KOPT-K1 (cell line): ENCODE measurements around the gene XPO4.

ENCODE experiments used
- H3K27ac ChIP-seq: fragments of 200-600 bp; sonication (generic); 2 replicates; pipeline ENCODE4 v1.5.1; 2016; ENCODE audit warnings: antibody characterized with exemption, mild to moderate bottlenecking, low read depth, low read length; ENCODE audit not compliant: poor library complexity, severe bottlenecking
- H3K36me3 ChIP-seq: fragments of 200-600 bp; sonication (generic); 2 replicates; pipeline ENCODE4 v1.5.1; 2017; ENCODE audit warnings: antibody characterized with exemption, mild to moderate bottlenecking, low read length, moderate library complexity; ENCODE audit not compliant: insufficient read depth
- H3K9me3 ChIP-seq: fragments of 200-600 bp; sonication (generic); 2 replicates; pipeline ENCODE4 v1.5.1; 2017; ENCODE audit warnings: antibody characterized with exemption, low read length, mild to moderate bottlenecking; ENCODE audit not compliant: insufficient read depth, poor library complexity, severe bottlenecking

Gene XPO4

GRCh38 chr13:20799726-20800416, 102.7 kb downstream of the XPO4 start:
- Histone ChIP-seq H3K27ac (no peak overlapping the region), H3K36me3 (peaks cover 80% of the 10 kb centered on the region), H3K9me3 (no peaks in the 10 kb centered on the region)

- H3K36me3 ChIP-seq: peaks cover 90% of the 10 kb centered on the region
- H3K9me3 ChIP-seq: no peaks in the 10 kb centered on the region
- H3K27ac ChIP-seq: no peak overlapping the region
Measured at GRCh38 chr13:20798027-20798426, 104.5 kb downstream of the XPO4 start.

- Histone ChIP-seq H3K9me3 (no peaks in the 10 kb centered on the region), H3K27ac (no peak overlapping the region), H3K36me3 (peaks cover 90% of the 10 kb centered on the region)
Measured at GRCh38 chr13:20796791-20797508, 105.6 kb downstream of the XPO4 start.

- Histone ChIP-seq H3K9me3 (no peaks in the 10 kb centered on the region), H3K27ac (no peak overlapping the region), H3K36me3 (peaks cover 90% of the 10 kb centered on the region)
Measured at GRCh38 chr13:20789665-20790064, 112.9 kb downstream of the XPO4 start.

GRCh38 chr13:20788312-20788711, 114.2 kb downstream of the XPO4 start:
- H3K36me3 ChIP-seq: peaks cover 90% of the 10 kb centered on the region
- no peaks in the 10 kb centered on the region for H3K9me3 ChIP-seq
- no peak overlapping the region for H3K27ac ChIP-seq

- H3K36me3 ChIP-seq: peaks cover 95% of the 10 kb centered on the region
- no peak overlapping the region for H3K27ac ChIP-seq
- H3K9me3 ChIP-seq: no peaks in the 10 kb centered on the region
Measured at GRCh38 chr13:20787180-20787579, 115.4 kb downstream of the XPO4 start.

- no peak overlapping the region for H3K27ac ChIP-seq
- H3K36me3 ChIP-seq: peaks cover 85% of the 10 kb centered on the region
- no peaks in the 10 kb centered on the region for H3K9me3 ChIP-seq
Measured at GRCh38 chr13:20782116-20782708, 120.3 kb downstream of the XPO4 start.

- Histone ChIP-seq H3K36me3 (peaks cover 67% of the 10 kb centered on the region), H3K9me3 (no peaks in the 10 kb centered on the region), H3K27ac (no peak overlapping the region)
Measured at GRCh38 chr13:20780317-20780716, 122.2 kb downstream of the XPO4 start.

- H3K27ac ChIP-seq: no peak overlapping the region
- H3K36me3 ChIP-seq: peaks cover 58% of the 10 kb centered on the region
- H3K9me3 ChIP-seq: no peaks in the 10 kb centered on the region
Measured at GRCh38 chr13:20779405-20779804, 123.1 kb downstream of the XPO4 start.

GRCh38 chr13:20778311-20778710, 124.2 kb downstream of the XPO4 start:
- no peaks in the 10 kb centered on the region for H3K9me3 ChIP-seq
- no peak overlapping the region for H3K27ac ChIP-seq
- H3K36me3 ChIP-seq: peaks cover 47% of the 10 kb centered on the region

GRCh38 chr13:20776751-20777150, 125.8 kb downstream of the XPO4 start:
- no peaks in the 10 kb centered on the region for H3K9me3 ChIP-seq
- no peak overlapping the region for H3K27ac ChIP-seq
- H3K36me3 ChIP-seq: peaks cover 31% of the 10 kb centered on the region

- H3K27ac ChIP-seq: no peak overlapping the region
- H3K36me3 ChIP-seq: peaks cover 31% of the 10 kb centered on the region
- H3K9me3 ChIP-seq: peaks cover 2% of the 10 kb centered on the region
Measured at GRCh38 chr13:20775961-20776360, 126.6 kb downstream of the XPO4 start.

GRCh38 chr13:20774746-20775145, 127.8 kb downstream of the XPO4 start:
- Histone ChIP-seq H3K36me3 (peaks cover 37% of the 10 kb centered on the region), H3K27ac (no peak overlapping the region), H3K9me3 (peaks cover 15% of the 10 kb centered on the region)

- Histone ChIP-seq H3K9me3 (peaks cover 28% of the 10 kb centered on the region), H3K36me3 (peaks cover 43% of the 10 kb centered on the region), H3K27ac (peak within 1 kb of the TSS; percentile 96)
Measured at GRCh38 chr13:20773194-20774080, 129.1 kb downstream of the XPO4 start, which contains the start of gene EEF1AKMT1. Gene EEF1AKMT1, minus strand, starts transcription at chr13:20773961. Its CDS starts 16,363 bp downstream, at chr13:20757598.
